Transverse colon (tissue), 4 donors: Measurements from ENCODE around the gene CRMP1. TPM values are rescaled to one million over a fixed set of nuclear protein-coding genes. Genes with fewer than 3 reads are reported as not detected.

ENCODE experiments used
- DNase-seq: peaks from one replicate; pipeline ENCODE4 v3.0.0-alpha.2; 2019
- H3K27ac ChIP-seq, 4 donors: fragments of 200-600 bp; sonication (generic); 2 replicates each; pipeline ENCODE4 v1.5.1; 2016 to 2018; ENCODE audit warnings: inconsistent platforms in 4 of 4
- H3K27me3 ChIP-seq: fragments of 200-600 bp; sonication (generic); 2 replicates; pipeline ENCODE4 v1.5.1; 2017; ENCODE audit warnings: inconsistent platforms
- H3K36me3 ChIP-seq, 4 donors: fragments of 200-600 bp; sonication (generic); 2 replicates each; pipeline ENCODE4 v1.5.1; 2017 to 2019; ENCODE audit warnings: inconsistent platforms in 4 of 4
- H3K4me1 ChIP-seq, 4 donors: fragments of 200-600 bp; sonication (generic); 2 replicates each; pipeline ENCODE4 v1.5.1; 2017 to 2020; ENCODE audit warnings: inconsistent platforms in 4 of 4
- H3K4me3 ChIP-seq, 4 donors: fragments of 200-600 bp; sonication (generic); 1 replicate in 1 of 4; 2 replicates in 3 of 4; pipeline versions ENCODE4 v1.5.1 to v1.6.1; 2017 to 2019; ENCODE audit warnings: inconsistent platforms in 4 of 4
- H3K9me3 ChIP-seq, 2 donors: fragments of 200-600 bp; sonication (generic); 2 replicates each; pipeline ENCODE4 v1.5.1; 2017 to 2019; ENCODE audit warnings: inconsistent platforms in 2 of 2
- EP300 ChIP-seq: sonication (generic); formaldehyde crosslinking; IDR thresholded peaks from one replicate; pipeline ENCODE4 v1.6.1; 2017; ENCODE audit warnings: antibody characterized with exemption, low read depth
- POLR2A ChIP-seq: fragments of 450-650 bp; IDR thresholded peaks from one replicate; pipeline ENCODE4 v1.6.1; 2016; ENCODE audit warnings: antibody characterized with exemption, mild to moderate bottlenecking, moderate library complexity
- POLR2AphosphoS5 ChIP-seq, 3 donors: sonication (generic); formaldehyde crosslinking; IDR thresholded peaks; one replicate each; pipeline ENCODE4 v1.6.1; 2016; ENCODE audit warnings: antibody characterized with exemption in 3 of 3
- WGBS, 2 donors: methylation state at CpG; one replicate each; pipeline ENCODE4 v1.1.5; 2018; ENCODE audit warnings: low coverage in 1 of 2; 5-methylcytosine and 5-hydroxymethylcytosine counted together
- in situ Hi-C, 4 donors: fragments of 200-750 bp; cut with MboI; loops; one replicate each; pipeline versions ENCODE4 v1.15.0 to v1.15.1; 2017; ENCODE audit warnings: low sequenced_read_pairs in 3 of 4, low pct_ligation_motif_present in 1 of 4, low pct_unique_long_range_greater_than_20kb in 1 of 4
- intact Hi-C: fragments of 100-400 bp; cut with DNase I; formaldehyde crosslinking; loops from one replicate; pipeline ENCODE4 v1.15.1; 2023; ENCODE audit warnings: low total_unique reads
- total RNA-seq, 4 donors: library from RNA; depleted of rRNA; stranded (reverse); fragments of >200 nt; gene quantifications; one replicate each; pipeline ENCODE4 v1.1.0, GENCODE V29; 2016
- TF ChIP-seq, protein P1 (sequence below), 5 experiments: fragments of 200-600 bp in 3 of 5; fragments of 450-650 bp in 2 of 5; sonication (generic) in 3 of 5; IDR thresholded peaks; 1 replicate in 2 of 5; 2 replicates in 3 of 5; pipeline ENCODE4 v1.5.1; 2016 to 2017; ENCODE audit warnings: antibody characterized with exemption in 5 of 5, inconsistent platforms in 3 of 5, mild to moderate bottlenecking in 2 of 5, moderate library complexity in 1 of 5

The CRMP1 gene
- total RNA-seq, 4 donors from 2014 or later, result 0.55 to 3.0 (median 2.1) TPM; not detected in 1

- Histone ChIP-seq H3K9me3 (no peaks in the 10 kb centered on the region), H3K4me1 (no peaks in the 10 kb centered on the region), H3K27ac (no peak overlapping the region), H3K4me3 (no peak overlapping the region), H3K27me3 (no peaks in the 10 kb centered on the region), H3K36me3 (peaks cover 0 to 4% (median 0%) of the 10 kb centered on the region in 4 donors)
- no peak for DNase-seq
- intact Hi-C loops (no loop called here), in situ Hi-C loops (loop anchor here in 2 of 4 donors (25.0 kb wide), 2 partner anchors 824 to 1324 kb away; no protein-coding TSS in a partner anchor)
- 68 to 74% methylated on average over 8 to 12 of the region's 12 CpGs for WGBS, 2 donors
- TF ChIP-seq, protein P1, sequence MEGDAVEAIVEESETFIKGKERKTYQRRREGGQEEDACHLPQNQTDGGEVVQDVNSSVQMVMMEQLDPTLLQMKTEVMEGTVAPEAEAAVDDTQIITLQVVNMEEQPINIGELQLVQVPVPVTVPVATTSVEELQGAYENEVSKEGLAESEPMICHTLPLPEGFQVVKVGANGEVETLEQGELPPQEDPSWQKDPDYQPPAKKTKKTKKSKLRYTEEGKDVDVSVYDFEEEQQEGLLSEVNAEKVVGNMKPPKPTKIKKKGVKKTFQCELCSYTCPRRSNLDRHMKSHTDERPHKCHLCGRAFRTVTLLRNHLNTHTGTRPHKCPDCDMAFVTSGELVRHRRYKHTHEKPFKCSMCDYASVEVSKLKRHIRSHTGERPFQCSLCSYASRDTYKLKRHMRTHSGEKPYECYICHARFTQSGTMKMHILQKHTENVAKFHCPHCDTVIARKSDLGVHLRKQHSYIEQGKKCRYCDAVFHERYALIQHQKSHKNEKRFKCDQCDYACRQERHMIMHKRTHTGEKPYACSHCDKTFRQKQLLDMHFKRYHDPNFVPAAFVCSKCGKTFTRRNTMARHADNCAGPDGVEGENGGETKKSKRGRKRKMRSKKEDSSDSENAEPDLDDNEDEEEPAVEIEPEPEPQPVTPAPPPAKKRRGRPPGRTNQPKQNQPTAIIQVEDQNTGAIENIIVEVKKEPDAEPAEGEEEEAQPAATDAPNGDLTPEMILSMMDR (IDR thresholded peaks at IDR 0.05), result no peak
- TF ChIP-seq POLR2A (no peak), EP300 (no peak), POLR2AphosphoS5 (IDR thresholded peaks at IDR 0.05) (no peak)
Observed at GRCh38 chr4:5810770-5811430, 82.0 kb downstream of the CRMP1 start.

DNA sequence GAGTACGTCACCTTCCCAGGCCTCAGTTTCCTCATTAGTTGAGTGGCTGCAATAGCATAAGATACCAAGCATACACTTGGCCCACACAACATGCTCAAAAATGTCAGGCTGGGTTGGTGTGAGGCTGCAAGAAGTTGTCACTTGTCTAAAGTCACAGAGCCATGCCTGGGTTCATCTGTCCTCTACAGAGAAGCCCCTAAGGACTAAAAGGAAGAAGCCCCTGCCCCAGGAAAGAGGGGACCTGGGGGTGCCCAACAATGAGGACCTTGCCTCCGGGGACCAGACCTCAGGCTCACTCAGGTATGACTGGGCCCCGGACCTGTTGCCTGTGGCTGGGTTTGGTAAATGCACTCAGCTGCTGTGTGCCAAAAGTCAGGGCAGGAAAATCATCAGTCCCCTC is 82.7 kb downstream of the CRMP1 start:
- TF ChIP-seq POLR2A (no peak), EP300 (no peak), POLR2AphosphoS5 (IDR thresholded peaks at IDR 0.05) (no peak)
- TF ChIP-seq, protein P1 (IDR thresholded peaks at IDR 0.05), result no peak
- H3K9me3 ChIP-seq, result no peaks in the 10 kb centered on the region
- 78% methylated on average over 3 of the region's 3 CpGs; no CpG with 5 or more reads in 1 of the 2 donors for WGBS, 2 donors
- H3K27me3 ChIP-seq, result no peaks in the 10 kb centered on the region
- H3K27ac ChIP-seq, result no peak overlapping the region
- no peaks in the 10 kb centered on the region for H3K4me1 ChIP-seq
- intact Hi-C loops (no loop called here), in situ Hi-C loops (loop anchor here in 2 of 4 donors (25.0 kb wide), 2 partner anchors 823 to 1323 kb away; no protein-coding TSS in a partner anchor)
- H3K36me3 ChIP-seq, result peaks cover 0 to 4% (median 0%) of the 10 kb centered on the region in 4 donors
- no peak overlapping the region for H3K4me3 ChIP-seq
- no peak for DNase-seq

DNA sequence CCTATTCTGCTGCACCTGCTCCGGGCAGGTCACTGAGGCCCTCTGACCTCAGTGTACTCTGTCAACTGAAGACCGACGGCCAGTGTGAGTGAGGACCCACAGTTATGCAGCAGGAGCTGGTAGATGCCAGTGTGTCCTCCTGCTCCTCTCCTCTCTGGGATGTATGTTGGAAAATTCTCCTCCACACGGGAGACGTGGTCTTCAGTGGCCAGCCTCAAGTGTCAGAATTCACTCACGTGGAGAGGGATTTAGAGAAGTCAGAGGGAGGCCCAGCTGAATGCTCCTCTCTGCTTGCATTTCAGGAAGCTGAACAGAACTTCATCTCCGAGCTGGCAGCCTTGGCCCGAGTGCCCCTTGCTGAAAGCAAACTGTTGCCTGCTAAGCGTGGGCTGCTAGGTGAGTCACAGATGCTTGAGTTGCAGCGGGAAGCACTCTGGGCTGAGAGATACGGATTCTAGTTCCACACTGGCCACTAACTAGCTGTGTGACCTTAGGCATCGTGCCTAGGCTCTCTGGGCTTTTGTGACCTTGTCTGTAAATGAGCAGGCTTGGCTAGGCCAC is 83.6 kb downstream of the CRMP1 start:
- intact Hi-C loops (no loop called here), in situ Hi-C loops (loop anchor here in 2 of 4 donors (25.0 kb wide), 2 partner anchors 822 to 1322 kb away; no protein-coding TSS in a partner anchor)
- no peak for DNase-seq
- Histone ChIP-seq H3K9me3 (no peaks in the 10 kb centered on the region), H3K4me3 (no peak overlapping the region), H3K4me1 (no peaks in the 10 kb centered on the region), H3K27me3 (no peaks in the 10 kb centered on the region), H3K36me3 (peaks cover 0 to 4% (median 0%) of the 10 kb centered on the region in 4 donors), H3K27ac (no peak overlapping the region)
- 75% methylated on average over 11 of the region's 12 CpGs; no CpG with 5 or more reads in 1 of the 2 donors for WGBS, 2 donors
- TF ChIP-seq POLR2AphosphoS5 (IDR thresholded peaks at IDR 0.05), result no peak
- TF ChIP-seq EP300, result no peak
- TF ChIP-seq POLR2A, result no peak
- TF ChIP-seq, protein P1 (IDR thresholded peaks at IDR 0.05), result no peak

- no peaks in the 10 kb centered on the region for H3K9me3 ChIP-seq
- no peak for DNase-seq
- WGBS, 2 donors, result 65% methylated on average over 10 of the region's 10 CpGs; no CpG with 5 or more reads in 1 of the 2 donors
- peaks cover 0 to 4% (median 0%) of the 10 kb centered on the region in 4 donors for H3K36me3 ChIP-seq
- TF ChIP-seq EP300, result no peak
- no peak for TF ChIP-seq POLR2AphosphoS5 (IDR thresholded peaks at IDR 0.05)
- TF ChIP-seq, protein P1 (IDR thresholded peaks at IDR 0.05), result no peak
- no peak for TF ChIP-seq POLR2A
- H3K4me3 ChIP-seq, result no peak overlapping the region
- intact Hi-C loops (no loop called here), in situ Hi-C loops (loop anchor here in 2 of 4 donors (25.0 kb wide), 2 partner anchors 821 to 1321 kb away; no protein-coding TSS in a partner anchor)
- H3K27ac ChIP-seq, result no peak overlapping the region
- no peaks in the 10 kb centered on the region for H3K27me3 ChIP-seq
- H3K4me1 ChIP-seq, result no peaks in the 10 kb centered on the region
Observed at GRCh38 chr4:5808081-5808741, 84.7 kb downstream of the CRMP1 start.
